RKO (cell line): ENCODE measurements around the gene AGO4.
"Not testable (repeated sequence)": the region's sequence is repeated elsewhere in the genome, so short reads cannot be mapped to it uniquely, and the experiment has no call there.

Experiments
- DNase-seq: peaks from one replicate; pipeline ENCODE4 v3.0.0-alpha.2; 2016; ENCODE audit warnings: low spot score

The AGO4 gene

GRCh38 chr1:35807614-35808449 lies at the start of gene AGO4:
Gene AGO4 (plus strand): TSS chr1:35808016. CDS start chr1:35808417, 401 bp downstream.
- peak; percentile 50 for DNase-seq

GRCh38 chr1:35762141-35762540 lies 45.7 kb upstream of the AGO4 start:
- no peak for DNase-seq

GRCh38 chr1:35763201-35763600 lies 44.6 kb upstream of the AGO4 start:
- DNase-seq, result no peak

- DNase-seq, result no peak
These were observed 43.5 kb upstream of the AGO4 start for GRCh38 chr1:35764283-35764682.

GRCh38 chr1:35768350-35769187 lies 39.2 kb upstream of the AGO4 start:
- DNase-seq, result peak; percentile 35

- peak; percentile 90 for DNase-seq
These were observed 38.5 kb upstream of the AGO4 start for GRCh38 chr1:35769188-35769758.

- DNase-seq, result no peak
These were observed 34.1 kb upstream of the AGO4 start for GRCh38 chr1:35773711-35774110.

- not testable (repeated sequence) for DNase-seq
These were observed 31.6 kb upstream of the AGO4 start for GRCh38 chr1:35776172-35776571.

GRCh38 chr1:35777109-35777508 lies 30.7 kb upstream of the AGO4 start:
- DNase-seq, result no peak

- no peak for DNase-seq
These were observed 24.7 kb upstream of the AGO4 start for GRCh38 chr1:35783055-35783583.

- DNase-seq, result not testable (repeated sequence)
These were observed 23.5 kb upstream of the AGO4 start for GRCh38 chr1:35784364-35784763.

- DNase-seq, result no peak
These were observed 19.7 kb upstream of the AGO4 start for GRCh38 chr1:35788139-35788538.

GRCh38 chr1:35790670-35791069 lies 17.1 kb upstream of the AGO4 start:
- no peak for DNase-seq

GRCh38 chr1:35795295-35795694 lies 12.5 kb upstream of the AGO4 start:
- DNase-seq, result no peak

GRCh38 chr1:35797380-35797779 lies 10.4 kb upstream of the AGO4 start:
- no peak for DNase-seq

GRCh38 chr1:35798019-35798418 lies 9.8 kb upstream of the AGO4 start:
- not testable (repeated sequence) for DNase-seq

- not testable (repeated sequence) for DNase-seq
These were observed 7.5 kb upstream of the AGO4 start for GRCh38 chr1:35800167-35800887.

GRCh38 chr1:35808450-35809113 lies 766 bp downstream of the AGO4 start:
- peak; percentile 68 for DNase-seq

- DNase-seq, result no peak
These were observed 1.6 kb downstream of the AGO4 start for GRCh38 chr1:35809114-35810095.
